Activated T-cell treated with anti-CD3 and anti-CD28 coated beads, Interleukin-2, amount 50 U/mL, for 4 hours (primary cell): ENCODE data around the gene GJC1. TPM values are rescaled to one million over a fixed set of nuclear protein-coding genes. Genes with fewer than 3 reads are reported as not detected.

Source experiments
- ATAC-seq, 2 donors: fragments of 200-7000 bp; cut with Tn5 transposase; one replicate each; pipeline ENCODE4 v1.10.0; 2021
- DNase-seq: peaks from one replicate; pipeline ENCODE4 v3.0.0-alpha.2; 2020
- H3K27me3 Mint-ChIP-seq: one replicate; pipeline ENCODE4 v1.8.0; 2021; ENCODE audit warnings: low read depth, mixed read lengths
- H3K36me3 Mint-ChIP-seq: one replicate; pipeline ENCODE4 v1.8.0; 2022; ENCODE audit warnings: mixed read lengths; ENCODE audit not compliant: insufficient read depth
- H3K4me1 Mint-ChIP-seq: one replicate; pipeline ENCODE4 v1.8.0; 2021; ENCODE audit warnings: low read depth, mixed read lengths
- H3K4me3 Mint-ChIP-seq: one replicate; pipeline ENCODE4 v1.8.0; 2021; ENCODE audit warnings: mild to moderate bottlenecking, moderate library complexity, mixed read lengths
- H3K9me3 Mint-ChIP-seq: one replicate; pipeline ENCODE4 v1.8.0; 2021; ENCODE audit warnings: mixed read lengths
- total RNA-seq, 3 donors: library from RNA; stranded (reverse); gene quantifications; one replicate each; pipeline ENCODE4 v1.2.1, GENCODE V29; 2021

GJC1 gene
- total RNA-seq, 3 donors from 2014 or later, result 3.0 to 4.6 (median 3.8) TPM

- Mint-ChIP-seq H3K36me3 (peaks cover 52% of the 10 kb centered on the region), H3K27me3 (no peaks in the 10 kb centered on the region), H3K9me3 (no peaks in the 10 kb centered on the region), H3K4me3 (no peak overlapping the region), H3K4me1 (no peaks in the 10 kb centered on the region)
- ATAC-seq (no peak), DNase-seq (no peak)
These were observed 29.6 kb upstream of the GJC1 start for GRCh38 chr17:44859701-44860100.

GRCh38 chr17:44854192-44854591 is 24.1 kb upstream of the GJC1 start:
- DNase-seq (no peak), ATAC-seq (no peak)
- H3K9me3 Mint-ChIP-seq, result no peaks in the 10 kb centered on the region
- no peak overlapping the region for H3K4me3 Mint-ChIP-seq
- peaks cover 46% of the 10 kb centered on the region for H3K36me3 Mint-ChIP-seq
- no peaks in the 10 kb centered on the region for H3K4me1 Mint-ChIP-seq
- no peaks in the 10 kb centered on the region for H3K27me3 Mint-ChIP-seq

GRCh38 chr17:44850612-44851011 is 20.5 kb upstream of the GJC1 start:
- ATAC-seq, result no peak
- H3K9me3 Mint-ChIP-seq, result no peaks in the 10 kb centered on the region

GRCh38 chr17:44850025-44850424 is 19.9 kb upstream of the GJC1 start:
- peaks cover 31% of the 10 kb centered on the region for H3K36me3 Mint-ChIP-seq
- H3K4me3 Mint-ChIP-seq, result no peak overlapping the region
- H3K9me3 Mint-ChIP-seq, result no peaks in the 10 kb centered on the region
- ATAC-seq (no peak), DNase-seq (no peak)
- H3K4me1 Mint-ChIP-seq, result no peaks in the 10 kb centered on the region
- no peaks in the 10 kb centered on the region for H3K27me3 Mint-ChIP-seq

More at GRCh38 chr17:44850612-44851011, 20.5 kb upstream of the GJC1 start:
- Mint-ChIP-seq H3K4me1 (no peaks in the 10 kb centered on the region), H3K27me3 (no peaks in the 10 kb centered on the region), H3K4me3 (no peak overlapping the region), H3K36me3 (peaks cover 31% of the 10 kb centered on the region)
- DNase-seq, result no peak

GRCh38 chr17:44848961-44849489 is 18.9 kb upstream of the GJC1 start:
- H3K36me3 Mint-ChIP-seq, result peaks cover 22% of the 10 kb centered on the region
- H3K9me3 Mint-ChIP-seq, result no peaks in the 10 kb centered on the region
- no peaks in the 10 kb centered on the region for H3K4me1 Mint-ChIP-seq
- H3K27me3 Mint-ChIP-seq, result no peaks in the 10 kb centered on the region
- ATAC-seq, result no peak
- H3K4me3 Mint-ChIP-seq, result no peak overlapping the region
- no peak for DNase-seq

GRCh38 chr17:44848257-44848795 is 18.2 kb upstream of the GJC1 start:
- H3K36me3 Mint-ChIP-seq, result peaks cover 19% of the 10 kb centered on the region

GRCh38 chr17:44847586-44847985 is 17.5 kb upstream of the GJC1 start, which contains the start of gene HIGD1B:
HIGD1B (plus strand) TSS chr17:44847883; CDS start chr17:44848153, 270 bp downstream.
- Mint-ChIP-seq H3K27me3 (no peaks in the 10 kb centered on the region), H3K4me1 (no peaks in the 10 kb centered on the region), H3K4me3 (no peak within 1 kb of the TSS), H3K36me3 (peaks cover 18% of the 10 kb centered on the region), H3K9me3 (no peaks in the 10 kb centered on the region)
- DNase-seq (no peak), ATAC-seq (no peak)

More at GRCh38 chr17:44848257-44848795, 18.2 kb upstream of the GJC1 start:
- DNase-seq (no peak), ATAC-seq (no peak)
- no peaks in the 10 kb centered on the region for H3K9me3 Mint-ChIP-seq
- no peaks in the 10 kb centered on the region for H3K27me3 Mint-ChIP-seq
- no peak overlapping the region for H3K4me3 Mint-ChIP-seq
- H3K4me1 Mint-ChIP-seq, result no peaks in the 10 kb centered on the region

GRCh38 chr17:44846206-44846605 is 16.1 kb upstream of the GJC1 start:
- ATAC-seq (no peak), DNase-seq (no peak)
- Mint-ChIP-seq H3K4me3 (no peak overlapping the region), H3K36me3 (peaks cover 12% of the 10 kb centered on the region), H3K4me1 (no peaks in the 10 kb centered on the region), H3K27me3 (no peaks in the 10 kb centered on the region), H3K9me3 (no peaks in the 10 kb centered on the region)

- no peaks in the 10 kb centered on the region for H3K9me3 Mint-ChIP-seq
- DNase-seq (no peak), ATAC-seq (no peak)
- H3K36me3 Mint-ChIP-seq, result peaks cover 2% of the 10 kb centered on the region
- no peak overlapping the region for H3K4me3 Mint-ChIP-seq
- no peaks in the 10 kb centered on the region for H3K27me3 Mint-ChIP-seq
- H3K4me1 Mint-ChIP-seq, result peaks cover 2% of the 10 kb centered on the region
These were observed 14.3 kb upstream of the GJC1 start for GRCh38 chr17:44844390-44844830.

GRCh38 chr17:44842748-44843147 is 12.7 kb upstream of the GJC1 start:
- H3K4me3 Mint-ChIP-seq, result no peak overlapping the region
- H3K27me3 Mint-ChIP-seq, result no peaks in the 10 kb centered on the region
- peaks cover 2% of the 10 kb centered on the region for H3K4me1 Mint-ChIP-seq
- no peak for DNase-seq
- H3K36me3 Mint-ChIP-seq, result no peaks in the 10 kb centered on the region
- ATAC-seq, result no peak
- H3K9me3 Mint-ChIP-seq, result no peaks in the 10 kb centered on the region

GRCh38 chr17:44840936-44841335 is 10.8 kb upstream of the GJC1 start:
- ATAC-seq, result no peak
- Mint-ChIP-seq H3K36me3 (no peaks in the 10 kb centered on the region), H3K4me1 (peaks cover 2% of the 10 kb centered on the region), H3K27me3 (no peaks in the 10 kb centered on the region), H3K4me3 (no peak overlapping the region), H3K9me3 (no peaks in the 10 kb centered on the region)
- DNase-seq, result no peak

GRCh38 chr17:44840274-44840673 is 10.2 kb upstream of the GJC1 start:
- no peak for DNase-seq
- ATAC-seq, result no peak
- H3K4me1 Mint-ChIP-seq, result peaks cover 2% of the 10 kb centered on the region
- H3K36me3 Mint-ChIP-seq, result no peaks in the 10 kb centered on the region
- H3K4me3 Mint-ChIP-seq, result no peak overlapping the region
- peaks cover 3% of the 10 kb centered on the region for H3K27me3 Mint-ChIP-seq
- H3K9me3 Mint-ChIP-seq, result no peaks in the 10 kb centered on the region

- ATAC-seq, result no peak
- Mint-ChIP-seq H3K4me3 (no peak overlapping the region), H3K27me3 (peaks cover 21% of the 10 kb centered on the region), H3K9me3 (no peaks in the 10 kb centered on the region), H3K36me3 (no peaks in the 10 kb centered on the region), H3K4me1 (peaks cover 2% of the 10 kb centered on the region)
- no peak for DNase-seq
These were observed 7.1 kb upstream of the GJC1 start for GRCh38 chr17:44837196-44837595.

- H3K9me3 Mint-ChIP-seq, result no peaks in the 10 kb centered on the region
- DNase-seq, result no peak
- no peak for ATAC-seq
- no peaks in the 10 kb centered on the region for H3K36me3 Mint-ChIP-seq
- H3K4me3 Mint-ChIP-seq, result no peak overlapping the region
- peaks cover 13% of the 10 kb centered on the region for H3K4me1 Mint-ChIP-seq
- peaks cover 46% of the 10 kb centered on the region for H3K27me3 Mint-ChIP-seq
These were observed 2.7 kb upstream of the GJC1 start for GRCh38 chr17:44832805-44833204.

GRCh38 chr17:44831371-44831770 is 1.3 kb upstream of the GJC1 start:
- no peak for DNase-seq
- Mint-ChIP-seq H3K4me1 (peaks cover 13% of the 10 kb centered on the region), H3K27me3 (peaks cover 57% of the 10 kb centered on the region), H3K9me3 (no peaks in the 10 kb centered on the region), H3K36me3 (no peaks in the 10 kb centered on the region), H3K4me3 (no peak overlapping the region)
- ATAC-seq, result no peak
